D341Med (cell line): ENCODE results near the gene ITGB1BP1.

Source experiments
- DNase-seq: peaks from one replicate; pipeline ENCODE4 v3.0.0; 2012; ENCODE audit warnings: low spot score

Gene ITGB1BP1

DNA sequence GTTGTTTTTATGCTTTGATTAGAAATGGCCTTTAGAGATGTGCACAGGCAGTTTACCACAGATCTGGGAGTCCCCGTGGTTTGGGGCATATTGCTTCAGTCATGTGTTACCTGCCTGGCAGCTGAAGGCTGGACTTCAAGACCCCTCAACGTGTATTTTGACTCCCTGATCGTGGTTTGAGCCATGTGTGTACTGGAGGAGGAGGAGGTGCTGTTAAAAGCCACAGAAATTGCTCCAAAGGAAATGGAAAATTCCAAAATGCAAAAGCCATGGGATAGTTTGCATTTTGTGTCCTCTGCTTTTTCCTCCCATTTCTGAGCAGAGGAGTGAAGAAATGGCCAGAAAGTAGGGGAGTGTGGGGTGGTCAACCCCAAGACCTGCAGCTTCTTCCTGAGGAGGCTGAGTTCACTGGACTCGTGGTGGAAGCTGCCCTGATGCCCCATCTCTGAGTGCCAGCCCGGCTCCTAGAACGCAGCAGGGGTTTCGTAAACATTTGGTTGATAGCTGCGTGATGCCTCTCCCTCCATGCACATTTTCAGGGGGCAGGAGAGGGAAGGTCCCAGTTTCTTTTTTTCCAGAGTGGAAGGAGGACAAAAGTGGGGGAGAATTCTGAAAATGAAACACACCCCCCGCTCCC, 45.7 kb downstream of the ITGB1BP1 start:
- DNase-seq = no peak

DNA sequence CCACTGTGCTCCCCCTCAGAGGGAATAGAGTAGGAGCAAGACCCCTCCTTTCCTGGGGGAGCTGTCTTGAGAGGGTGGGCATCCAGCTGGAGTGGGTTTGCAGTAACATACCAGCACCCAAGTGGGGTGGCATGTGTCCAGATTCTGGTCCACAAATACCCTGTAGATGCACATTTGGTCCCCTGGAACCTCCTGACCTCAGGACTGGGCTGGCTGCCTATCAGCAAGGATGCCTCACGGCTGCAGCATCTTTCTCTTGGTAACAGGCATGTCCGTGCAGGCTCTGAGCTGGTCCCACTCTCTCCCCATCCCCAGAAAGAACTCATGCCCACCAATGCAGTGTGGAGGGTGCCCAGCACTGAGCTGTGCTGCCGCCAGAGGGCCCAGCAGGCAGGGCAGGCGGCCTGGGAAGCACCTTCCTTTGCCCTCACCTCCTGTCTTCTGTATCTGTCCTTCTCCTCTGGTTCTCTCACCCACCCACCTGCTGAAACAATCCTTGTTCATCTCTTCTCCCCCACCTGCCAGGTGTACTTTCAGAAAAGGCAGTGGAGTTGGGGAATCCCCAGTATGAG, 47.4 kb downstream of the ITGB1BP1 start:
- no peak for DNase-seq

DNA sequence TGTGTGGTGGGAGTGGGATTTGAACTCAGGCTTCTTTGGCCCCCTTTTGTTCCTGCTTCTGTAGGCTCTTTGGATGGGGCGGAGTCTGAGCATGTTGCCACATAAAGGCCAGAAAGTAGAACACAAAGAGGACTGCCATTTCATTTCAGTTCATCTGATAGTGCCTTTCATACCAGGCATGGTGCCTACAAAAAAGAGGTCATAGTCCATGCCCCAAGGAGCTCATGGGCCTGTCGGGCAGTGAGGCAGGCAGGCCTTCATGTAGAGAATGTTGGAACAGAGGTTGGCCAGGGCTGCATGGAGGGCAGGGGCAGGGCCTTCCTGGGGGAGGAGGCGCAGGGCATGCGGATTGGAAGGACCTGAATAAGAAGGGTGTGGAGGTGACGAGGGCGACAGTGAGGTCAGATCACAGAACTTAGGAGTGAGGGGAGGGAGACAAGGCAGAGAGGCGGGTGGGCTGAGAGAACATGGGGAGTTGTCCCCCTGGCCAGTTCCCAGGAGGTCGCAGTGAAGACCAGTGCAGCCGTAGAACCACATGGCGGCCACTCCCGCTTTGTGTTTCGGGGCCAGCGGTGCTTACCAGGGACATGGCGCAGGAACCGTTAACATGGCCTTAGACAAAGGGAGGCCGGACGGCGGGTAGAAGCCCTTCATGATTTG, 49.1 kb downstream of the ITGB1BP1 start:
- no peak for DNase-seq

DNA sequence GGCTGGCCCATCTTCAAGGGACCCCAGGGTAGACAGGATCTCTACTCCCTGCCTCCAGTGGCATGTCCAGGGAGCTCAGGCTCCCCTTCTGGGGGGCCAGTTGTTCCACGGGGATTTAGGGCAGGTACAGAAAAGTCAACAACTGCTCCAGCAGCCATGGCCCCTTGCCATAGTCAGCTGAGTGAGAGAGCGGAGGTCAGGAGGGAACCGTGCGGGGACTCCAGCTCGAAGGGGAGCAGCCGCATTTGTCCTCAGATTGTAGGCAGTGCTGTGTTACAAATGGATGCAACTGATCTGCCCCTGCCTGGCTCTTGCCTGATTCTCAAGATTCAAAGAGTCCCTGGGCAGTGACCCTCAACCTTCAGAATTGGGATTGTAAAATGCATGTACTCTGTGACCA, 49.9 kb downstream of the ITGB1BP1 start:
- no peak for DNase-seq

DNA sequence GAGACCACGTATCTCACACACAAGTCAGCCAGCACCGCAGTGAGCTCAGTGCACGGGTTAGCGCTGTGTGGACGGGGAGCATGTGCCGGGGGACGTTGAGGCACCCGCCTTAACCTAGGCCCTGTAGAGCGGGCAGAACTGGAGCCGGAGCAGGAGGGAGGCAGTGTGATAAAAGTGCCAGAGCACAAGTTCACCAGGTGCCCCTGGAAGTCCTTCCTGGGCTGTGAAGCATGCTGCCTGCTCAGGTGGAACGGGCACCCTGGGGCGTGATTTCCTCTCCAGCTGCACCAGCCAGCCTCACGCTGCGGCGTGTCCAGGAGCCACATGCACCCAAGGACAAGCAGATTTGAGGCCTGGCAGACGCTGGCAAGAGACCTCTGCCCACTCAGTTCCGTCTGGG, 50.3 kb downstream of the ITGB1BP1 start:
- DNase-seq = no peak

DNA sequence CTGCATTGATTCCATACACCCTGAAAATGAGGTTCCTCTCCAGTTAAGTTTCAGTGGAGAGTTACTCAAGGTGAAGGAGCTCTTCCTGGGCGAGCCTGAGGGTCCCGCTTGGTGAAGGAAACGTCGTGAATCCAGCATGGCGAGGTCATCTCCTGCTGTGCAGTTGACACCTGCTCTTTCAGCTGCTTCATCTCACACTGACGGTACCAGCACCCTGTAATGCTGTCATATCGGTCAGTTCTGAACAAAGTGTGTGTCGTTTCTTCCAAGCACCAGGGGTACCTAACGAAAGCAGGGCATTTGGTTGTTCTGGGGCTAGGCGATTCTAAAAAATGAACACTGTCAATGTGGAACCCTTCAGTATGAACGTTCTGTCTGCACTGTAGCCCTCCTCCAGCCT, 52.6 kb downstream of the ITGB1BP1 start:
- DNase-seq = no peak

DNA sequence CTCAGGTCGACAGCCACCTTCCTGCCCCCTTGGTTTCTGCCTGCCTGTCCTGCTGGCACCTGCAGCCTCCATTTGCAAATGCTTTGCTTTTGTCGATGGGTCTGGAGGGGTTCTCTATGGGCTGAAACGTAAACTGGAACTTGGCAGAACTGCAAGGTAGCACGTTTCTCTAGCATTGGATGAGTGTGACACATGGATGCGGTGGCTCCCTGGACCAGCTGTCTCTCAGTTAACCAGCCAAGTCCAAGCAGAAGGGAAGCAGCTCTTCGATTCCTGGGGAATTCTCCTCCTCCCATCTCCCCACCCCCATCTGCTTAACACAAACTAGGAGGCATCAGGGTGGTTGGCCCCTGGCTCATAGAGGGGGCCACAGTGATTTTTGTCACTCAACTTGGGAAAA, 57.3 kb downstream of the ITGB1BP1 start:
- no peak for DNase-seq

DNA sequence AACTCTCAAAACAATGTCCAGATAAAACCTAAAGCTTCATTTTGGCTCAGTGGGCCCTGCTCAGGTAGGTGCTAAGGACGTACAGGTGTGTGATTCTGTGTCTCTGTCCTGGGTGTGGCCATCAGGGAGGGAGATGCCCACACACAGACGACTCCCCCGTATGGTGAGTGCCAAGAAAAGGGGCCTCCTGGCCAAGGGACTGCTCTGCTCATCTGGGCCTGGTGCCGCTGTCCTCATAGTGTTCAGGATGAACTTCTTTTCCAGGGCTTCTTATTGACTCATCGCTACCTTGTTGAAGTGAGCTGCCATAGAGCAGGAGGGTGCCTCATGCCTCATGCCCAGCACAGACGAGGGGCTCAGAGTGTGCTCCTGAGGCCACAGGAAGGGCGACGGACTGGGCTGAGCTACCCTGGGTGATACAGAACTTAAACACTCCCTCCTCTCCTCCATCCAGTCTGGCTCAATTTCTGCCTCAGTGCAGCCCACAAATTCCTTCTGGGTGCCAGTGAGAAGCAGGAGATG, 57.8 kb downstream of the ITGB1BP1 start:
- no peak for DNase-seq

DNA sequence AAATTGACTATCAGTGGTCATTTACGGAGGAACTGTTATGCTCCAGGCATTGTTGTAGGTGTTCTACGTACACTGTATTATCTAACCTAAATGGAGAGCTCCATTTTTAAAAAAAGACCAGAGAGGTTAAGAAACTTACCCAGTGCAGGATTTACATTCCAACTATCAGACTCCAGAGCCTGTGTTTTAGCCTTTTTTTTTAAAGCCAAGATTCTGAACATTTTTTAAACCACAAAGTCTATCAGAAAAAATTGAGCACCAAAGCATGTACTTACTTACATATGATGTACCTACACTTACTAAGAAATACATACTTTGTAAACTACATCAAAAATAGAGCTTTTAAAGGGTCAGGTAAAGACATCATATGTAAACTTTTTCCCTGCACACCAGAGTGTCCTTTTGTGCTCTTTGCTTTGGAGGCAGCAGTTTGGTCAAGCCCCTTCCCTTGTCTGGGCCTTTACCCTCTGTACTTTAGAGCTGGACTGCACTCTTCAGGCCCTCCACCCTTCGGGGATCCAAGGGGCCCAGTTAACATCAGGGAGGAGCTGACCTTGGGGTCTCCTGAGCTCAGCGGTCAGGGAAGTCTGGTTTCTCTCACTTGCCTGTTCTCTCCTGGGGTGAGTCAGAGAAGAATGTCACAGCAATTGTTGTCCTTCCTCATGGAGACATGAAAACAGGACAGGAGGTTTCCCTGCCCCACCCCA, 58.4 kb downstream of the ITGB1BP1 start:
- DNase-seq = no peak

DNA sequence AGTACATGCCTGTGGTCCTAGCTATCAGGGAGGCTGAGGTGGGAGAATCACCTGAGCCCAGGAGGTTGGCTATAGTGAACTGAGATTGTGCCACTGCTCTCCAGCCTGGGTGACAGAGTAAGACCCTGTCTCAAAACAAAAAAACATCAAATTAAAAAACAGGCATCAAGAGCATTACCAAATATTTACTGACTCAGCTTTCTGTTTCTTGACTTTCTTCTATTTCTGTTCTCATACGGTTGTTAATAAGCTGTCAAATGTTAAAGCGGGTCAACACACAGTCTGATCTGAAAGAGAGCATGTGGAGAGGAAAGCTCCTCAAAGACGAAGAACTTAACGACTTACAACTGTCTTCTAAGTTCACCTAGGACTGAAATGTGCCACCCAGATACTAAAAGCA, 59.0 kb downstream of the ITGB1BP1 start:
- DNase-seq = no peak

DNA sequence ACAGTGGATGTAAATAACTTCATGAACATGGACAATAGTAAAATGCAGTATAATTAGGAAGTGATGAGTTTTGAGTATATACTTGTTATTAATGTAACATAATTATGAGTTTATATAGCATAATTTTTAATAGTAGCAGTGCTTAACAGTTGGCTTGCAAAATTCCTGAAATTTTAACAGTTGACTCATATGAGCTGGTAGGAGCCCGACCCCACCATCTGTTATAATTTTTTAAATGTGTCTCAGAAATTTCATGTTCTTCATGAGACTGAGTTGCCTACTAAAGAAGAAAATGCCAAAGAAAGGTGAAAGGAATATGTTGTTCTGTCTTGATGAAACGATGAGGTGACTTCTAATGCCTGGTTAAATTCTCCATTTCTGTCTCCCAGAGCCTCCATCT, 62.6 kb downstream of the ITGB1BP1 start:
- no peak for DNase-seq

DNA sequence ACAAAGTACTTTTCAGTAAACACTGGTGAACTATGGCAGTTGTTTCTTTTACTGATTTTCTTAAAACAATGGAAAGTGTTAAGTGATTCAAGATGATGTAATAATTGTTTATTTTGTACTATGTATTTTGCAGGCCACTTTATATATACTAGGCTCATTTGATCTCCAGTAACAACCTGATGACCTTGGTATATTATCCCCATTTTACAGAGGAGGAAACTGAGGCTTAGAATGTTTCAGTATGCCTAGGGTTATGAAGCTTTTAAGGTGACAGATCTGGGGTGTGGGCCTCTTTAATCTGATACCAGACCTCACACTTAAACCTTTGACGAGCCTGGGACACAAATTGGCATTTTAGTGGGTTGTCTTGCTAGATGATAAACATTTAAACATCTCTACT, 63.2 kb downstream of the ITGB1BP1 start:
- no peak for DNase-seq

DNA sequence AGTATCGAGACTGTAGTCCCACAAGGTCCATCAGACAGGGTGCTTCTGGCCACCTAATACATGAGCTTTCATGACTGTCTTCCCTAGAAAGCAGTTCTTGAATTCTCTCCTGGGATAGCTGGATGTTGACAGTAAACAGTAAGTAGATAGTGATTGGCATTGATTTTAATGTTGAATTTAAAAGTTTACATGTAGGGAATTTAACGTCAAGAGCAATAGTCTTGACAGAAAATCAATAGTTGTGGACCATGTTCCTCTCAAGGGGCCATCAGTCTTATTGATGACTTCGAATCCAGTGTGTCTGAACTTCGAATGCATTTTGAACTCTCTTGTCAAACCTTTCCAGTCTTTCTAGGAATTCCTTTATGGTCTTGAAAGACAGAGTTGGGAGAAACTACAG, 63.9 kb downstream of the ITGB1BP1 start:
- no peak for DNase-seq

DNA sequence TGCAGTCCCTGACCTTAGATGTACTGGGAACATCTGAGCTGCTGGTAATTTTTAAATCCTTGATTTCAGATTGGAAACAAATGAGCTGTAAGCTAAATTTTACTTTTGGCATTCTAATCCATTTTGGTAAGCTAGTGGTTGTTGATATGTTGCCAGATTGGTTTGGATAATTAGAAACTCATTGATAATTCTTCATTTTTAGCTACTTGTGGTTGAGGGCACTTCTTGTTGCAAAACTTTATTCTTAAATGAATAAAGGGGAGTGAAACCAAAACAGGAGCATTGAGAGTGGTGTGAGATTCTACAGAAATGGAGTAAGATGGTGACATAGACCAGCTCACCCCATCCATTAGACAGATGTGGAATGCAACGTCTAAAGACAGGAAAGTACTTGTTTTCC, 64.5 kb downstream of the ITGB1BP1 start:
- no peak for DNase-seq

DNA sequence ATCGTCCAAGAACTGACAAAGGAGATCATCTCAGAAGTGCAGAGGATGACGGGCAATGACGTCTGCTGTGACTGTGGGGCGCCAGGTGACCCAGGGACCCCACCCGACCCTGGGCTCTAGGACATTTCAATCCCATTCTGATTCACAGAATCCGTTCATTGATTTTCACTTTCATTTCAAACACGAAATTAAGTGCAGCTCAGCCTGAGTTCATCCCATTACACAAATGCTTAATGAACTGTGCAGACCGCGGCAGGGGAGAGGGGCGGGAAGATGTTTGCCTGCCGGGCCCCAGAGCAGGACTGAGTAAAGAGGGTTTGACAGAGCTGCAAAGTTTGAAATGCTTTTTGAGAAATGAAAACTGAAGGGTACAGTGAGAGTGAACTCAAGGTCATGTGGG, 67.1 kb downstream of the ITGB1BP1 start:
- DNase-seq = no peak

DNA sequence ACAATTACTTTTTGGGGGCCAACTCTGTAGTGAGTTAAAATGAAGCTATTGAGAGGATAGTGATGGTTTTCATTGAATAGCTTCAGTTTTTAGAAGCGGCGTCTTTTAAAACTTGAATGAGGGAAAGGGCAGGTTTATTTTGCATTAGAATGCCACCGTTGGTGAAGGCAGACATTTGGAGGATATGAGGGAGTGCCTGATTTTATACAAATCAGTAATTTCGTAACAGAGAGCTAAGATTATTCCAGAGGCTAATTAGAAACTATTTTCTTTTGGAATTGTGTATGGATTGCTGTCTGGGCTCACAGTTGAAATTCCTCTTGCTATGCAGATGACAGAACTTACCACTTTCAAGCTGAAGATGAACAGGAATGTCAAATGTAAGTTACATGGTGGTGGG, 67.6 kb downstream of the ITGB1BP1 start:
- DNase-seq = no peak

DNA sequence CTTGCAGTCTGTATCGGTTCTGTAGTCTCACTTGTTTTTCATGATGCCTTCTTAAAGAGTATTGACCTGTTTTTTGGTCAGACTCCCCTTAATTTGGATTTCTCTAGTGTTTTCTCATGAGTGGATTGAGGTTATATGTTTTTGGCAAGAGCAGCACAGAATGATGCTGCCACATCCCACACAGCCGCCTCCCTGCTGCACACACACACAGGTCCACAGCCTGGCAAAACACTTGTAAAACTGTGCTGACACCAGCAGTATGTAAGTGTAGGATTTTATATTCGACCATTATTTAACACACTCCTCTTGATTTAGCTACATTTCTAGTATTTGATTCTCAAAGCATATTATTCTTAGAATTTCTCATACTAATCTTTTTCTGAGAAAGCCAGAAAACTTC, 68.1 kb downstream of the ITGB1BP1 start:
- no peak for DNase-seq

DNA sequence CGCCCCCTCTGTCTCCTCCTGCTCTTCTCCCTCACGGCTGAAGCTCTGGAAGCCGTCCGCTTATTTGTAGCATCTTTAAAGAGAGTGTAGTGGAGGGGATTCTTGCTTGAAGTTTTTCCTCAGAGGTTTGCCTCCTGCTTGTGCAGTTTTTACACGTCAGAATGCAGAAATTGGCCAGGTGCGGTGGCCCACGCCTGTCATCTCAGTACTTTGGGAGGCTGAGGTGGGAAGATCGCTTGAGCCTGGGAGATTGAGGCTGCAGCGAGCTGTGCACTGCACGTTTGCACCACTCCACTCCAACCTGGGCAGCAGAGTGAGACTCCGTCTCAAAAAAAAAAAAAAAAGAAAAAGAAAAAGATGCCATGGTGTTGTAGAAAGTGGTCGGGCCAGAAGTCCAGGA, 69.0 kb downstream of the ITGB1BP1 start:
- DNase-seq = no peak
